Common myeloid progenitor, CD34-positive (primary cell): Measurements from ENCODE around the gene KRT7.
A peak's percentile ranks its signal among the peaks of the same experiment; 100 is the strongest.

Experiments used
- CTCF ChIA-PET: fragments of 350-600 bp; sonication (Branson Sonifier 250); formaldehyde crosslinking; loops from one replicate; lab custom pipeline; 2021; ENCODE audit warnings: antibody characterized with exemption; lab: Charles Lee
- POLR2A ChIA-PET: fragments of 350-600 bp; sonication (Branson Sonifier 250); formaldehyde crosslinking; loops from one replicate; lab custom pipeline; 2021; ENCODE audit warnings: antibody characterized with exemption; lab: Charles Lee
- DNase-seq, 3 donors: peaks; one replicate each; pipeline versions ENCODE4 v3.0.0 to v3.0.0-alpha.2; 2013
- H3K27ac ChIP-seq, 2 experiments: 1 replicate in 1 of 2; 2 replicates in 1 of 2; pipeline ENCODE4 v1.7.0; 2013; ENCODE audit warnings: inconsistent platforms in 2 of 2, low read length in 2 of 2, mild to moderate bottlenecking in 2 of 2, low read depth in 1 of 2, moderate library complexity in 1 of 2; ENCODE audit not compliant: severe bottlenecking in 2 of 2, insufficient read depth in 1 of 2, poor library complexity in 1 of 2
- H3K27me3 ChIP-seq, 5 experiments: replicated peaks in 2 of 5; 1 replicate in 3 of 5; 2 replicates in 2 of 5; pipeline versions ENCODE4 v1.6.1 to v1.7.0; 2013; ENCODE audit warnings: low read length in 4 of 5, mild to moderate bottlenecking in 2 of 5, moderate library complexity in 2 of 5, inconsistent platforms in 1 of 5; ENCODE audit not compliant: insufficient read depth in 5 of 5, control insufficient read depth in 4 of 5
- H3K36me3 ChIP-seq, 4 experiments: 1 replicate in 2 of 4; 2 replicates in 2 of 4; pipeline versions ENCODE4 v1.6.1 to v1.7.0; 2013; ENCODE audit warnings: low read length in 3 of 4, control low read depth in 1 of 4, mild to moderate bottlenecking in 1 of 4; ENCODE audit not compliant: control insufficient read depth in 4 of 4, insufficient read depth in 4 of 4
- H3K4me1 ChIP-seq, 4 experiments: 1 replicate in 3 of 4; 2 replicates in 1 of 4; pipeline versions ENCODE4 v1.6.1 to v1.7.1; 2013; ENCODE audit warnings: low read length in 3 of 4, mild to moderate bottlenecking in 3 of 4, control low read depth in 1 of 4, inconsistent platforms in 1 of 4, moderate library complexity in 1 of 4; ENCODE audit not compliant: control insufficient read depth in 4 of 4, insufficient read depth in 4 of 4; ENCODE audit errors: control extremely low read depth in 1 of 4
- H3K4me3 ChIP-seq, 7 experiments: 1 replicate in 4 of 7; 2 replicates in 3 of 7; pipeline versions ENCODE4 v1.5.1 to v1.7.0; 2013; ENCODE audit warnings: mild to moderate bottlenecking in 7 of 7, low read length in 6 of 7, moderate library complexity in 6 of 7, inconsistent platforms in 2 of 7, low read depth in 2 of 7, control low read depth in 1 of 7; ENCODE audit not compliant: insufficient read depth in 4 of 7, control insufficient read depth in 1 of 7; ENCODE audit errors: extremely low read depth in 1 of 7
- H3K9me3 ChIP-seq, 5 experiments: 1 replicate in 4 of 5; 2 replicates in 1 of 5; pipeline versions ENCODE4 v1.6.1 to v1.7.1; 2013; ENCODE audit warnings: low read length in 4 of 5, mild to moderate bottlenecking in 2 of 5, inconsistent platforms in 1 of 5, low read depth in 1 of 5, moderate library complexity in 1 of 5; ENCODE audit not compliant: control insufficient read depth in 4 of 5, insufficient read depth in 2 of 5; ENCODE audit errors: control extremely low read depth in 1 of 5
- WGBS: methylation state at CpG from one replicate; pipeline ENCODE4 v1.1.5; 2013; ENCODE audit not compliant: insufficient coverage; 5-methylcytosine and 5-hydroxymethylcytosine counted together

KRT7 gene

DNA sequence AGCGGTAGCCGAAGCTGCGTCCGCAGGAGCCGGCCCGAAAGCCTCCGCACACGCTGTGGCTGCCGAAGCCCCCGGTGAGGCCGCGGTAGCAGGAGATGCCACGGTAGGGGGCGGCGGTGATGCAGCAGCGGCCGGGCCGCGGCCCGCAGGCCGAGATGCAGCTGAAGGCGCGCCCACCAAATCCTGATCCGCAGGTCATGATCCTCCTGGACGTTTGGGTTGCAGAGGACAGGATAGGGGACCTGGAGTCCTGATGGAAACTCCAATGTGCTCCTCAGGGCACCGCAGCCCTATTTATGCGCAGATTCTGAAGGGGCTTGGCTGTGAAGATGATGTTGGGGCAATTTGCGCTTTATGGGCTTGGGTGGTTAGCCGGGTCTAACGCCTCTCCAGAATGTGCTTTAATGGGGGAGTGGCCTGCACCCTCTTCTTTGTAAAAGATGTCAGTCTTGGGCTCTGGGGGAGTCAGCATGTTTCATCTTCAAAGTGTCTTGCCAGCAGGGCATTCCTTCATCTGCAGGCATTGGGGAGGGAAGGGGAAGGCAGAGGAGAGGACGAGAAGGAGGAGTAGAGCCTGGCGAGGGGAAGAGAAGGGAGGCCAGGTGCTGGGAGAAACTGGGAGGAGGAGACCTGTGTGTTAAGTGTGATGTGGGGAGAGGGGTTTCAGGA is 58.4 kb downstream of the KRT7 start, which contains the start of gene KRT81:
KRT81 (minus strand) TSS at position 268 of the 669 bp plus-strand sequence; CDS start at position 199, 69 bp downstream.
- Histone ChIP-seq H3K9me3 (no peaks in the 10 kb centered on the region), H3K27me3 (peaks cover 0 to 8% (median 2%) of the 10 kb centered on the region in 5 experiments), H3K36me3 (no peaks in the 10 kb centered on the region), H3K4me1 (peaks cover 0 to 23% (median 11%) of the 10 kb centered on the region in 4 experiments), H3K27ac (no peak within 1 kb of the TSS), H3K4me3 (no peak within 1 kb of the TSS)
- no peak for DNase-seq
- 83% methylated on average over 18 of the region's 32 CpGs for WGBS
- ChIA-PET CTCF (interaction anchor here (4.9 to 5.0 kb wide), 2 partner anchors 12 to 14 kb away, joined by 27 to 32 read pairs; no protein-coding TSS in a partner anchor), POLR2A (no interaction called here)

DNA sequence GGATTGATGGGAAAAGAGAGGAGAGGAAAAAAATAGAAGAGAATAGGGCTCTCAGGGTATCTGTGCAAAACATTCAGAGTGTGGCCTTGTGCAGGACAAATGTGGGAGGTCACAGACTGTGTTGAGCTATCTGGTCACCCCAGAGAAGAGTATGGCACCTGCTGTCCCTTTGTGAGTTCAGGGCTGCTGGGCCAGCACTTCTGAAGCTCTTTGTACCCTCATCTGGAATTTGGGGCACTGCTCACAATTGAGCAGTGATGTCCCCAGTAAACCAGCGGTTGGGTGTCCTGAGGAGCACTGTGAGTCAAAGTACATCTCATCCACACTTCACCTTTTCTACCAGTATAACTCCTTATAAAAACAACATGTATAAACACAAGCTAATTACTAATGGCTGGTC is 60.9 kb downstream of the KRT7 start:
- no peaks in the 10 kb centered on the region for H3K36me3 ChIP-seq
- no peaks in the 10 kb centered on the region for H3K9me3 ChIP-seq
- H3K4me1 ChIP-seq, result peaks cover 0 to 10% (median 0%) of the 10 kb centered on the region in 4 experiments
- CTCF ChIA-PET, result interaction anchor here (1.1 to 5.0 kb wide), 10 partner anchors 10 to 136 kb away, joined by 3 to 32 read pairs (median 4); no protein-coding TSS in a partner anchor
- 100% methylated on average over 1 of the region's 1 CpG for WGBS
- POLR2A ChIA-PET, result no interaction called here
- no peak overlapping the region for H3K27ac ChIP-seq
- peaks cover 0 to 8% (median 2%) of the 10 kb centered on the region in 5 experiments for H3K27me3 ChIP-seq
- no peak overlapping the region for H3K4me3 ChIP-seq
- no peak for DNase-seq

DNA sequence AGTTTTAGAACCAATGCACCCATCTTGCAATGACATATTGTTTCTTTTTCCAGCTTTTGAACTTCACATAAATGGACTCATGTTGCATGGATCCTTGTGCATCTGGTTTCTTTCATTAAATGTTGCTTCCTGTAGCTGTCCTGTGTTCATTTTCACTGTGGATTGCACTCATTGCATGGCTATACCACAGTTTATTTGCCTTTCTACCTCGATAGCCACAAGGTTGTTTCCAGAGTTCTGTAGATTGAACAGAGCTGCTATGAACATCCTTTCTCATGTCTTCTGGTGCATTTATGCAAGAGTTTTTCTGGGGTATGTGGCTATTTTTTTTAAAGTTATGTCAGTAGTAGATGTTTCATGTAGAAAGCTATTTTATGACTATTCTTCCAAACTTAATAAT is 61.8 kb downstream of the KRT7 start:
- ChIA-PET CTCF (interaction anchor here (0.7 to 5.0 kb wide), 11 partner anchors 11 to 137 kb away, joined by 3 to 32 read pairs (median 4); no protein-coding TSS in a partner anchor), POLR2A (no interaction called here)
- peaks cover 0 to 10% (median 0%) of the 10 kb centered on the region in 4 experiments for H3K4me1 ChIP-seq
- H3K4me3 ChIP-seq, result no peak overlapping the region
- no peak overlapping the region for H3K27ac ChIP-seq
- H3K27me3 ChIP-seq, result peaks cover 0 to 8% (median 2%) of the 10 kb centered on the region in 5 experiments
- no peak for DNase-seq
- no peaks in the 10 kb centered on the region for H3K9me3 ChIP-seq
- WGBS, result no CpG with 5 or more reads among the region's 1 CpG
- H3K36me3 ChIP-seq, result no peaks in the 10 kb centered on the region

DNA sequence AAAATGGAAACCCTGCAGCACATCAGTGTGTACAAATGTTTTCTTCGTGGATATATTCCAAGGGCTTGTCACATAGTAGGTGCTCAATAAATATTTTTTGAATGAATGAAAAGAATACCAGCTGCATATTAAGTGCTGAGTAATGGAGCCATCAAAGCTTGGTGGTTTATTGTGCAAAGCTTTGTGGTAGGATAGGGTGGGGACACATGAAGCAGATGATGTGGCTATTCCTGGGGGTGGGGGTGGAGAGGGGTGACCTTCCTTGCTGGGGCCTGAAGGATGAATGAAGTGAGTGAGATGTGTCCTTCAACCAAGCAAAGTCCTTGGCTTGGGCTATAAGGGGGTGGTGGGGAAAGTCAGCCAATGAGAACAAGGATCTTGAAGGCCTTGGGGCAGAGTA is 62.6 kb downstream of the KRT7 start:
- CTCF ChIA-PET, result interaction anchor here (0.7 to 5.0 kb wide), 9 partner anchors 10 to 130 kb away, joined by 3 to 32 read pairs (median 4); no protein-coding TSS in a partner anchor
- peak in 2 of 3 donors; percentile 47 to 57 for DNase-seq
- peaks cover 0 to 8% (median 2%) of the 10 kb centered on the region in 5 experiments for H3K27me3 ChIP-seq
- POLR2A ChIA-PET, result no interaction called here
- no peak overlapping the region for H3K27ac ChIP-seq
- H3K9me3 ChIP-seq, result no peaks in the 10 kb centered on the region
- H3K4me1 ChIP-seq, result peaks cover 0 to 10% (median 0%) of the 10 kb centered on the region in 4 experiments
- H3K4me3 ChIP-seq, result no peak overlapping the region
- 93% methylated on average over 1 of the region's 1 CpG for WGBS
- H3K36me3 ChIP-seq, result no peaks in the 10 kb centered on the region

DNA sequence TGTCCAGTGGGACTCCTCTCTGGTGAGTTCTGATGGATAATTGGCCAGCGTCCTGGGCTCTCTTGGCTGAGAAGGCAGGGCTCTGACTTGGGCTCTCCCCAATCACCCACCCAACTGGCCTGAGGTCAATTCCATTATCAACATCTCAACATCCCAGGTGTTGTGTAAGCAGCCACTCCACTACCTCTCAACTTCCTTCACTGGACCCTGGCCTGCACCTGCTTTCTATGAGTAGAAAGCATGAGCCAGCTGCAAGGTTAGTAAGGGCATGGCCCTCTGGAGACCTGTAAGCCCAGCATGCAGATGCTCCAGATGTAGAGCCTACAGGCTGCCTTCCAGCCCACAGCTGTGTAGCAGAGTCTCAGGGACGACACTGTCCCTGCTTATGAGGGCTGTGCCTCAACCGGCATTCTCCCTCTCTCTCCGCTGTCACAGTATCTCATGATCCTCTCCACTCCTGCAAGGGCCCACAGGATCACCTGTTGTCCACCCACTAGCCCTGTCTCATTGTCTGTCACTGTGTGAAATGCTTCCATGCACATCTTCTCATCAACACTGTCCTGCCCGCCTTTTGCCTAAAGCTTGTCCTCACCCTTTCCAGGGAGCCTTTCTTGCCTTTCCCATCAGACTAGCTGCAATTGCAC is 63.7 kb downstream of the KRT7 start:
- Histone ChIP-seq H3K27me3 (peaks cover 0 to 3% (median under 1%) of the 10 kb centered on the region in 5 experiments), H3K27ac (no peak overlapping the region), H3K4me3 (no peak overlapping the region), H3K4me1 (peaks cover 0 to 10% (median 0%) of the 10 kb centered on the region in 4 experiments), H3K36me3 (no peaks in the 10 kb centered on the region), H3K9me3 (no peaks in the 10 kb centered on the region)
- POLR2A ChIA-PET, result no interaction called here
- WGBS, result 94% methylated on average over 5 of the region's 5 CpGs
- DNase-seq, result no peak
- CTCF ChIA-PET, result interaction anchor here (0.7 to 2.5 kb wide), 6 partner anchors 10 to 998 kb away, joined by 3 to 10 read pairs (median 4); no protein-coding TSS in a partner anchor
